Neural progenitor cell (in vitro differentiated cells): ENCODE measurements around the gene PPAN.

Experiments used
- CTCF ChIP-seq: fragments of 200-600 bp; sonication (generic); IDR thresholded peaks from 2 replicates; pipeline ENCODE4 v1.5.1; 2017; ENCODE audit warnings: antibody characterized with exemption, mild to moderate bottlenecking
- EZH2phosphoT487 ChIP-seq: fragments of 200-600 bp; sonication (generic); IDR thresholded peaks from 2 replicates; pipeline ENCODE4 v1.6.1; 2017; ENCODE audit warnings: antibody characterized with exemption

- TF ChIP-seq EZH2phosphoT487: no peak
- TF ChIP-seq CTCF: no peak
These were observed 37.1 kb upstream of the PPAN start for GRCh38 chr19:10069046-10069445.
